Peyer's patch (tissue), 4 donors: Measurements from ENCODE around the gene TYMS. TPM values are rescaled to one million over a fixed set of nuclear protein-coding genes. Genes with fewer than 3 reads are reported as not detected.

Experiments
- DNase-seq, 3 donors: peaks; one replicate each; pipeline ENCODE4 v3.0.0-alpha.2; 2017 to 2019
- H3K27ac ChIP-seq, 4 donors: fragments of 200-600 bp; sonication (generic); one replicate each; pipeline ENCODE4 v1.5.1; 2016 to 2019
- H3K27me3 ChIP-seq, 2 donors: fragments of 200-600 bp; sonication (generic); one replicate each; pipeline ENCODE4 v1.5.1; 2019
- H3K36me3 ChIP-seq, 3 donors: fragments of 200-600 bp; sonication (generic); one replicate each; pipeline ENCODE4 v1.5.1; 2016 to 2019
- H3K4me1 ChIP-seq, 4 donors: fragments of 200-600 bp; sonication (generic); one replicate each; pipeline ENCODE4 v1.5.1; 2016 to 2019
- H3K4me3 ChIP-seq, 4 donors: fragments of 200-600 bp; sonication (generic); 1 replicate in 3 of 4; 2 replicates in 1 of 4; pipeline ENCODE4 v1.5.1; 2016 to 2019; ENCODE audit warnings: mild to moderate bottlenecking in 1 of 4
- H3K9me3 ChIP-seq, 4 donors: fragments of 200-600 bp; sonication (generic); one replicate each; pipeline ENCODE4 v1.5.1; 2016 to 2019; ENCODE audit warnings: mild to moderate bottlenecking in 1 of 4
- POLR2A ChIP-seq, 2 donors: fragments of 450-650 bp; IDR thresholded peaks; one replicate each; pipeline ENCODE4 v1.5.1; 2017; ENCODE audit warnings: antibody characterized with exemption in 2 of 2, mild to moderate bottlenecking in 2 of 2, moderate library complexity in 2 of 2
- total RNA-seq, 4 donors: library from RNA; depleted of rRNA; stranded (reverse); fragments of >200 nt; gene quantifications; one replicate each; pipeline ENCODE4 v1.1.0, GENCODE V29; 2016
- TF ChIP-seq, protein P1 (sequence below), 6 experiments: fragments of 450-650 bp in 4 of 6; fragments of 200-600 bp in 2 of 6; sonication (generic) in 1 of 6; IDR thresholded peaks; one replicate each; pipeline ENCODE4 v1.5.1; 2017 to 2019; ENCODE audit warnings: antibody characterized with exemption in 6 of 6, mild to moderate bottlenecking in 3 of 6, moderate library complexity in 1 of 6

The TYMS gene
- total RNA-seq, 4 donors from 2014 or later = 6.7 to 71.8 (median 11.7) TPM

DNA sequence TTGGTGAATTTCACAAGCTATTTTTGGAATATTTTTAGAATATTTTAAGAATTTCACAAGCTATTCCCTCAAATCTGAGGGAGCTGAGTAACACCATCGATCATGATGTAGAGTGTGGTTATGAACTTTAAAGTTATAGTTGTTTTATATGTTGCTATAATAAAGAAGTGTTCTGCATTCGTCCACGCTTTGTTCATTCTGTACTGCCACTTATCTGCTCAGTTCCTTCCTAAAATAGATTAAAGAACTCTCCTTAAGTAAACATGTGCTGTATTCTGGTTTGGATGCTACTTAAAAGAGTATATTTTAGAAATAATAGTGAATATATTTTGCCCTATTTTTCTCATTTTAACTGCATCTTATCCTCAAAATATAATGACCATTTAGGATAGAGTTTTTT lies 15.9 kb downstream of the TYMS start:
- no peaks in the 10 kb centered on the region for H3K9me3 ChIP-seq
- DNase-seq = no peak
- H3K27me3 ChIP-seq = no peaks in the 10 kb centered on the region
- no peak overlapping the region for H3K27ac ChIP-seq
- no peaks in the 10 kb centered on the region for H3K4me1 ChIP-seq
- no peak overlapping the region for H3K4me3 ChIP-seq
- H3K36me3 ChIP-seq = peaks cover 0 to 59% (median 5%) of the 10 kb centered on the region in 3 donors
- TF ChIP-seq POLR2A (IDR thresholded peaks at IDR 0.05) = no peak
- TF ChIP-seq, protein P1, sequence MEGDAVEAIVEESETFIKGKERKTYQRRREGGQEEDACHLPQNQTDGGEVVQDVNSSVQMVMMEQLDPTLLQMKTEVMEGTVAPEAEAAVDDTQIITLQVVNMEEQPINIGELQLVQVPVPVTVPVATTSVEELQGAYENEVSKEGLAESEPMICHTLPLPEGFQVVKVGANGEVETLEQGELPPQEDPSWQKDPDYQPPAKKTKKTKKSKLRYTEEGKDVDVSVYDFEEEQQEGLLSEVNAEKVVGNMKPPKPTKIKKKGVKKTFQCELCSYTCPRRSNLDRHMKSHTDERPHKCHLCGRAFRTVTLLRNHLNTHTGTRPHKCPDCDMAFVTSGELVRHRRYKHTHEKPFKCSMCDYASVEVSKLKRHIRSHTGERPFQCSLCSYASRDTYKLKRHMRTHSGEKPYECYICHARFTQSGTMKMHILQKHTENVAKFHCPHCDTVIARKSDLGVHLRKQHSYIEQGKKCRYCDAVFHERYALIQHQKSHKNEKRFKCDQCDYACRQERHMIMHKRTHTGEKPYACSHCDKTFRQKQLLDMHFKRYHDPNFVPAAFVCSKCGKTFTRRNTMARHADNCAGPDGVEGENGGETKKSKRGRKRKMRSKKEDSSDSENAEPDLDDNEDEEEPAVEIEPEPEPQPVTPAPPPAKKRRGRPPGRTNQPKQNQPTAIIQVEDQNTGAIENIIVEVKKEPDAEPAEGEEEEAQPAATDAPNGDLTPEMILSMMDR (IDR thresholded peaks at IDR 0.05) = no peak

DNA sequence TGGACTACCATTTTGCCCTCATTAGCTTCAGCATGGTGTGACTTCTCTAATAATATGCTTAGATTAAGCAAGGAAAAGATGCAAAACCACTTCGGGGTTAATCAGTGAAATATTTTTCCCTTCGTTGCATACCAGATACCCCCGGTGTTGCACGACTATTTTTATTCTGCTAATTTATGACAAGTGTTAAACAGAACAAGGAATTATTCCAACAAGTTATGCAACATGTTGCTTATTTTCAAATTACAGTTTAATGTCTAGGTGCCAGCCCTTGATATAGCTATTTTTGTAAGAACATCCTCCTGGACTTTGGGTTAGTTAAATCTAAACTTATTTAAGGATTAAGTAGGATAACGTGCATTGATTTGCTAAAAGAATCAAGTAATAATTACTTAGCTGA lies 16.3 kb downstream of the TYMS start:
- no peak for DNase-seq
- H3K27ac ChIP-seq = no peak overlapping the region
- TF ChIP-seq, protein P1 (IDR thresholded peaks at IDR 0.05) = no peak
- TF ChIP-seq POLR2A (IDR thresholded peaks at IDR 0.05) = no peak
- no peaks in the 10 kb centered on the region for H3K4me1 ChIP-seq
- H3K9me3 ChIP-seq = no peaks in the 10 kb centered on the region
- H3K4me3 ChIP-seq = no peak overlapping the region
- H3K27me3 ChIP-seq = no peaks in the 10 kb centered on the region
- H3K36me3 ChIP-seq = peaks cover 0 to 64% (median 5%) of the 10 kb centered on the region in 3 donors

DNA sequence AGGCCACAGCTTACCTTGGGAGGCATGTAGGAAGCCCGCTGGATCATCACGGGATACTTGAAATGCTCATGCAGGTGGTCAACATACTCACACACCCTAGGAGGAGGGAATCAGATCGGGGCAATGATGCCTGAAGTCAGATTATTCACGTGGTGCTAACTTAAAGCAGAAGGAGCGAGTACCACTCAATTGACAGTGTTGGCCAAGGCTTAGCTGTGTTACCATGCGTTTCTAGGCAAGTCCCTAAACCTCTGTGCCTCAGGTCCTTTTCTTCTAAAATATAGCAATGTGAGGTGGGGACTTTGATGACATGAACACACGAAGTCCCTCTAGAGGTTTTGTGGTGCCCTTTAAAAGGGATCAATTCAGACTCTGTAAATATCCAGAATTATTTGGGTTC lies 17.9 kb downstream of the TYMS start:
- Histone ChIP-seq H3K9me3 (no peaks in the 10 kb centered on the region), H3K36me3 (peaks cover 0 to 65% (median 5%) of the 10 kb centered on the region in 3 donors), H3K27ac (no peak overlapping the region), H3K27me3 (no peaks in the 10 kb centered on the region), H3K4me1 (no peaks in the 10 kb centered on the region), H3K4me3 (no peak overlapping the region)
- no peak for DNase-seq
- TF ChIP-seq, protein P1 (IDR thresholded peaks at IDR 0.05) = no peak
- no peak for TF ChIP-seq POLR2A (IDR thresholded peaks at IDR 0.05)

DNA sequence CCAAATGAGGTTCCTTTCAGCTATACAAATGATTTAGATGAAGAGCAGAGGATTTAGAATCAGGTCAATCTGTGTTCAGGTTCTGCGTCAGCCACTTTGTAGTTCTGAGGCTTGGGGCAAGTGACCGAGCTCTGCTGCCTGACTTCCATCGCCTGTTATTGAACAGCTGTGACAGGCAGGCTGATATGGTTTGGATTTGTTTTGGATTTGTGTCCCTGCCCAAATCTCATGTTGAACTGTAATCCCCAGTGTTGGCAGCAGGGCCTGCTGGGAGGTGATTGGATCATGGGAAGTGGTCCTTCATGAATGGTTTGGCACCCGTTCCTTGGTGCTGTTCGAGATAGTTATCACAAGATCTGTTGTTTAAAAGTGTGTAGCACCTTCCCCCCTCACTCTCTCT lies 18.6 kb downstream of the TYMS start:
- Histone ChIP-seq H3K27ac (no peak overlapping the region), H3K4me1 (no peaks in the 10 kb centered on the region), H3K27me3 (no peaks in the 10 kb centered on the region), H3K36me3 (peaks cover 0 to 65% (median 5%) of the 10 kb centered on the region in 3 donors), H3K9me3 (no peaks in the 10 kb centered on the region), H3K4me3 (no peak overlapping the region)
- no peak for TF ChIP-seq POLR2A (IDR thresholded peaks at IDR 0.05)
- TF ChIP-seq, protein P1 (IDR thresholded peaks at IDR 0.05) = no peak
- DNase-seq = no peak

DNA sequence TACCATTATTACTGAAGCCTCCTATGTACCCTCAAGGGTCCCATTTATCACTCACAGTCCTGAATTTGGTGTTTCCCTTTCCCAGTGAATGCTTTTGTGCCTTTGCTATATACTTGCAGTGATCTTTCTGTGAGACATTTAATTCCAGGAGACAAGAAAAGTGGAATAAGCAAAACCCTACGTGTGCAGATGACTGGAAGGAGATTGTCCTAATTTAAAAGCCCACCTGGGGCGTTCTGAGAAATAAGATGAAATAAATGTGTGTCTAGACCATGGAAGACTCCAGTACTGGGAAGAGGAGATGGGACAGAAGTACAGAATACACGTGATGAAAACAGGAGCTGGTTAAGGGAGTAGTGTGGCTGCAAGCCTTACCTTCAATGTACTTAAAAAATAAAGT lies 19.3 kb downstream of the TYMS start:
- Histone ChIP-seq H3K9me3 (no peaks in the 10 kb centered on the region), H3K4me3 (no peak overlapping the region), H3K4me1 (no peaks in the 10 kb centered on the region), H3K36me3 (peaks cover 0 to 72% (median 5%) of the 10 kb centered on the region in 3 donors), H3K27ac (no peak overlapping the region), H3K27me3 (no peaks in the 10 kb centered on the region)
- TF ChIP-seq, protein P1 (IDR thresholded peaks at IDR 0.05) = no peak
- no peak for TF ChIP-seq POLR2A (IDR thresholded peaks at IDR 0.05)
- no peak for DNase-seq

DNA sequence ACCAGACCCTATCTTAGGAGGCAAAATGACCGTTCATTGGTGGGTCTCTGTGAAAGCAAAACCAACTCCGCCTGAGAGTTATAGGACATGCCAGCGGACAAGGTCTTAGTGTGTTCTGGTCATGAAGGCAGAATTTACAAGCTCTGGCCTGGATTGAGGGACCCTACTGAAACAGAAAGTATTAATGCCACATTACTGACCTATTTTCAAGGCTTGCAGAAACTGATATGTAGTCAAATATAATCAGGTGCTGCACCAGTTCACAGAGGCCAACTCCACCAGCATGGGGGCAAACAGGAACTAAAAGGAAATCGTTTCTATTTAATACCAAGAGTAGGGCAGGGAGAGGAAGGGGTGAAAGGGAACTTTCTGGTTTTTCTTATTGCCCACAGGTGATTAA lies 19.7 kb downstream of the TYMS start:
- no peaks in the 10 kb centered on the region for H3K9me3 ChIP-seq
- H3K4me1 ChIP-seq = no peaks in the 10 kb centered on the region
- no peak for DNase-seq
- H3K4me3 ChIP-seq = no peak overlapping the region
- H3K27me3 ChIP-seq = no peaks in the 10 kb centered on the region
- no peak overlapping the region for H3K27ac ChIP-seq
- TF ChIP-seq POLR2A (IDR thresholded peaks at IDR 0.05) = no peak
- TF ChIP-seq, protein P1 (IDR thresholded peaks at IDR 0.05) = no peak
- peaks cover 0 to 75% (median 5%) of the 10 kb centered on the region in 3 donors for H3K36me3 ChIP-seq
